Mesendoderm (in vitro differentiated cells): ENCODE measurements around the gene DNAJC13.
A peak's percentile ranks its signal among the peaks of the same experiment; 100 is the strongest.

Experiments used
- DNase-seq: peaks from one replicate; pipeline ENCODE4 v3.0.0; 2013
- H2AK5ac ChIP-seq: 2 replicates; pipeline ENCODE4 v1.6.1; 2013; ENCODE audit warnings: low read length, inconsistent platforms
- H2BK120ac ChIP-seq: 2 replicates; pipeline ENCODE4 v1.6.1; 2013; ENCODE audit warnings: low read depth, mild to moderate bottlenecking, low read length, moderate library complexity, mixed read lengths
- H2BK15ac ChIP-seq: replicated peaks from 2 replicates; pipeline ENCODE4 v1.6.1; 2013; ENCODE audit warnings: low read depth, mild to moderate bottlenecking, moderate library complexity
- H2BK5ac ChIP-seq: 2 replicates; pipeline ENCODE4 v1.6.1; 2013; ENCODE audit warnings: low read length, inconsistent platforms
- H3K18ac ChIP-seq: 2 replicates; pipeline ENCODE4 v1.6.1; 2013; ENCODE audit warnings: mild to moderate bottlenecking, low read length, mixed read lengths
- H3K23ac ChIP-seq: one replicate; pipeline ENCODE4 v1.6.1; 2013; ENCODE audit warnings: low read length
- H3K27ac ChIP-seq: 2 replicates; pipeline ENCODE4 v1.5.1; 2013; ENCODE audit warnings: low read depth, mild to moderate bottlenecking, inconsistent platforms, low read length, moderate library complexity
- H3K27me3 ChIP-seq: 2 replicates; pipeline ENCODE4 v1.6.1; 2013; ENCODE audit warnings: low read length, control low read depth, mild to moderate bottlenecking, inconsistent platforms; ENCODE audit not compliant: insufficient read depth, poor library complexity
- H3K36me3 ChIP-seq: 2 replicates; pipeline ENCODE4 v1.6.1; 2013; ENCODE audit warnings: low read length, inconsistent platforms; ENCODE audit not compliant: control insufficient read depth, insufficient read depth
- H3K4ac ChIP-seq: one replicate; pipeline ENCODE4 v1.6.1; 2013; ENCODE audit warnings: low read depth, mild to moderate bottlenecking, low read length, moderate library complexity
- H3K4me1 ChIP-seq: 2 replicates; pipeline ENCODE4 v1.6.1; 2013; ENCODE audit warnings: low read depth, low read length, inconsistent platforms; ENCODE audit not compliant: control insufficient read depth
- H3K4me2 ChIP-seq: 2 replicates; pipeline ENCODE4 v1.6.1; 2013; ENCODE audit warnings: low read length
- H3K4me3 ChIP-seq: 2 replicates; pipeline ENCODE4 v1.5.1; 2013; ENCODE audit warnings: mild to moderate bottlenecking, low read length
- H3K56ac ChIP-seq: one replicate; pipeline ENCODE4 v1.6.1; 2013; ENCODE audit warnings: low read length
- H3K79me1 ChIP-seq: 2 replicates; pipeline ENCODE4 v1.6.1; 2013; ENCODE audit warnings: low read length, inconsistent platforms
- H3K79me2 ChIP-seq: 2 replicates; pipeline ENCODE4 v1.6.1; 2013; ENCODE audit warnings: mild to moderate bottlenecking, low read length; ENCODE audit not compliant: control insufficient read depth, insufficient read depth
- H3K9ac ChIP-seq: 2 replicates; pipeline ENCODE4 v1.6.1; 2013; ENCODE audit warnings: low read length, inconsistent platforms
- H4K5ac ChIP-seq: one replicate; pipeline ENCODE4 v1.6.1; 2013; ENCODE audit warnings: low read length
- H4K8ac ChIP-seq: one replicate; pipeline ENCODE4 v1.6.1; 2013; ENCODE audit warnings: low read depth, mild to moderate bottlenecking, control low read depth, low read length, moderate library complexity
- WGBS: extraction: QIAGEN DNeasy Blood & Tissue Kit; methylation state at CpG from one replicate; pipeline ENCODE4 v1.1.7; 2013; ENCODE audit warnings: low lambda C conversion rate, missing lambda C conversion rate; ENCODE audit not compliant: insufficient coverage; ENCODE audit errors: extremely low coverage; 5-methylcytosine and 5-hydroxymethylcytosine counted together

The DNAJC13 gene

GRCh38 chr3:132414841-132415240, 2.5 kb upstream of the DNAJC13 start:
- H3K4me3 ChIP-seq, result no peak overlapping the region
- H2AK5ac ChIP-seq, result no peak overlapping the region
- peak; percentile 69 for DNase-seq
- no peaks in the 10 kb centered on the region for H3K27me3 ChIP-seq
- H3K4me1 ChIP-seq, result peaks cover 2% of the 10 kb centered on the region
- H2BK5ac ChIP-seq, result no peak overlapping the region
- no peak overlapping the region for H2BK15ac ChIP-seq
- no peak overlapping the region for H3K4me2 ChIP-seq
- H4K5ac ChIP-seq, result no peak overlapping the region
- no peak overlapping the region for H3K23ac ChIP-seq
- H3K27ac ChIP-seq, result no peak overlapping the region
- H3K79me1 ChIP-seq, result peaks cover 3% of the 10 kb centered on the region
- no peak overlapping the region for H3K18ac ChIP-seq
- no peak overlapping the region for H3K9ac ChIP-seq
- no CpG with 5 or more reads among the region's 1 CpG for WGBS
- H4K8ac ChIP-seq, result no peak overlapping the region
- H3K36me3 ChIP-seq, result no peaks in the 10 kb centered on the region
- H2BK120ac ChIP-seq, result no peak overlapping the region
- H3K56ac ChIP-seq, result no peak overlapping the region
- H3K4ac ChIP-seq, result no peak overlapping the region
- H3K79me2 ChIP-seq, result peaks cover 13% of the 10 kb centered on the region

- H3K27ac ChIP-seq, result no peak overlapping the region
- H2BK5ac ChIP-seq, result no peak overlapping the region
- no peak overlapping the region for H2BK15ac ChIP-seq
- H3K79me2 ChIP-seq, result peaks cover 20% of the 10 kb centered on the region
- H3K36me3 ChIP-seq, result no peaks in the 10 kb centered on the region
- H3K9ac ChIP-seq, result no peak overlapping the region
- H4K5ac ChIP-seq, result no peak overlapping the region
- H3K4me1 ChIP-seq, result peaks cover 2% of the 10 kb centered on the region
- H4K8ac ChIP-seq, result no peak overlapping the region
- H2AK5ac ChIP-seq, result no peak overlapping the region
- H3K4ac ChIP-seq, result no peak overlapping the region
- H3K27me3 ChIP-seq, result no peaks in the 10 kb centered on the region
- WGBS, result no CpG with 5 or more reads among the region's 4 CpGs
- no peak overlapping the region for H3K23ac ChIP-seq
- no peak overlapping the region for H3K18ac ChIP-seq
- H2BK120ac ChIP-seq, result no peak overlapping the region
- no peak overlapping the region for H3K4me2 ChIP-seq
- H3K4me3 ChIP-seq, result no peak overlapping the region
- DNase-seq, result no peak
- peaks cover 5% of the 10 kb centered on the region for H3K79me1 ChIP-seq
- no peak overlapping the region for H3K56ac ChIP-seq
Observed at GRCh38 chr3:132416161-132416560, 1.1 kb upstream of the DNAJC13 start.

GRCh38 chr3:132417695-132418411, 551 bp downstream of the DNAJC13 start:
- no peak overlapping the region for H2BK15ac ChIP-seq
- H3K4me2 ChIP-seq, result peak overlapping the region; percentile 91
- H3K18ac ChIP-seq, result peak overlapping the region; percentile 64
- H3K4me3 ChIP-seq, result peak overlapping the region; percentile 83
- no CpG with 5 or more reads among the region's 28 CpGs for WGBS
- peaks cover 24% of the 10 kb centered on the region for H3K79me2 ChIP-seq
- no peak overlapping the region for H2BK120ac ChIP-seq
- H3K27ac ChIP-seq, result peak overlapping the region; percentile 70
- no peaks in the 10 kb centered on the region for H3K27me3 ChIP-seq
- peak overlapping the region; percentile 97 for H3K56ac ChIP-seq
- peaks cover 2% of the 10 kb centered on the region for H3K4me1 ChIP-seq
- H2AK5ac ChIP-seq, result no peak overlapping the region
- DNase-seq, result peak; percentile 69
- peak overlapping the region; percentile 5 for H4K8ac ChIP-seq
- H2BK5ac ChIP-seq, result peak overlapping the region; percentile 15
- no peak overlapping the region for H3K23ac ChIP-seq
- peak overlapping the region; percentile 87 for H3K9ac ChIP-seq
- H3K4ac ChIP-seq, result peak overlapping the region; percentile 97
- no peaks in the 10 kb centered on the region for H3K36me3 ChIP-seq
- H3K79me1 ChIP-seq, result peaks cover 7% of the 10 kb centered on the region
- no peak overlapping the region for H4K5ac ChIP-seq

- Histone ChIP-seq H4K5ac (no peak overlapping the region), H2AK5ac (no peak overlapping the region), H3K36me3 (no peaks in the 10 kb centered on the region), H2BK120ac (no peak overlapping the region), H3K4me2 (no peak overlapping the region), H3K18ac (no peak overlapping the region), H3K56ac (no peak overlapping the region), H4K8ac (no peak overlapping the region), H3K4me1 (peaks cover 2% of the 10 kb centered on the region), H2BK15ac (no peak overlapping the region), H3K79me1 (peaks cover 9% of the 10 kb centered on the region), H3K27me3 (no peaks in the 10 kb centered on the region), H3K23ac (no peak overlapping the region), H3K4ac (no peak overlapping the region), H3K9ac (peak overlapping the region; percentile 25), H3K79me2 (peaks cover 27% of the 10 kb centered on the region), H3K27ac (no peak overlapping the region), H2BK5ac (no peak overlapping the region), H3K4me3 (no peak overlapping the region)
- no peak for DNase-seq
- no CpG with 5 or more reads among the region's 4 CpGs for WGBS
Observed at GRCh38 chr3:132418916-132419315, 1.6 kb downstream of the DNAJC13 start.

GRCh38 chr3:132421832-132422231, 4.5 kb downstream of the DNAJC13 start:
- H3K4me1 ChIP-seq, result no peaks in the 10 kb centered on the region
- H3K9ac ChIP-seq, result no peak overlapping the region
- no peak overlapping the region for H3K4me2 ChIP-seq
- H3K27me3 ChIP-seq, result no peaks in the 10 kb centered on the region
- H3K27ac ChIP-seq, result no peak overlapping the region
- no peak overlapping the region for H3K18ac ChIP-seq
- WGBS, result no CpG with 5 or more reads among the region's 4 CpGs
- no peak overlapping the region for H3K56ac ChIP-seq
- H3K4ac ChIP-seq, result no peak overlapping the region
- H3K79me1 ChIP-seq, result peaks cover 9% of the 10 kb centered on the region
- H4K5ac ChIP-seq, result no peak overlapping the region
- peaks cover 27% of the 10 kb centered on the region for H3K79me2 ChIP-seq
- no peaks in the 10 kb centered on the region for H3K36me3 ChIP-seq
- DNase-seq, result no peak
- H3K4me3 ChIP-seq, result no peak overlapping the region
- H2AK5ac ChIP-seq, result no peak overlapping the region
- H2BK15ac ChIP-seq, result no peak overlapping the region
- H2BK5ac ChIP-seq, result no peak overlapping the region
- H4K8ac ChIP-seq, result no peak overlapping the region
- no peak overlapping the region for H3K23ac ChIP-seq
- H2BK120ac ChIP-seq, result no peak overlapping the region

- Histone ChIP-seq H2BK15ac (no peak overlapping the region), H3K27ac (no peak overlapping the region), H3K23ac (no peak overlapping the region), H3K4me2 (no peak overlapping the region), H3K36me3 (no peaks in the 10 kb centered on the region), H2BK5ac (no peak overlapping the region), H3K4ac (no peak overlapping the region), H4K8ac (no peak overlapping the region), H4K5ac (no peak overlapping the region), H3K27me3 (no peaks in the 10 kb centered on the region), H2BK120ac (no peak overlapping the region), H3K79me1 (peaks cover 9% of the 10 kb centered on the region), H3K18ac (no peak overlapping the region), H3K79me2 (peaks cover 27% of the 10 kb centered on the region), H3K4me3 (no peak overlapping the region), H3K4me1 (no peaks in the 10 kb centered on the region), H2AK5ac (no peak overlapping the region), H3K9ac (no peak overlapping the region), H3K56ac (no peak overlapping the region)
- DNase-seq, result no peak
- whole genome bisulfite sequencing, result no CpG with 5 or more reads among the region's 1 CpG
Observed at GRCh38 chr3:132422531-132422930, 5.2 kb downstream of the DNAJC13 start.
